HG03064 (cell line): ENCODE results near the gene CAVIN4.

ENCODE experiments used
- ATAC-seq: cut with Tn5 transposase; IDR thresholded peaks from one replicate; pipeline ENCODE4 v1.9.1; 2021; ENCODE audit warnings: low read depth; ENCODE audit not compliant: unreplicated experiment

Gene CAVIN4

DNA sequence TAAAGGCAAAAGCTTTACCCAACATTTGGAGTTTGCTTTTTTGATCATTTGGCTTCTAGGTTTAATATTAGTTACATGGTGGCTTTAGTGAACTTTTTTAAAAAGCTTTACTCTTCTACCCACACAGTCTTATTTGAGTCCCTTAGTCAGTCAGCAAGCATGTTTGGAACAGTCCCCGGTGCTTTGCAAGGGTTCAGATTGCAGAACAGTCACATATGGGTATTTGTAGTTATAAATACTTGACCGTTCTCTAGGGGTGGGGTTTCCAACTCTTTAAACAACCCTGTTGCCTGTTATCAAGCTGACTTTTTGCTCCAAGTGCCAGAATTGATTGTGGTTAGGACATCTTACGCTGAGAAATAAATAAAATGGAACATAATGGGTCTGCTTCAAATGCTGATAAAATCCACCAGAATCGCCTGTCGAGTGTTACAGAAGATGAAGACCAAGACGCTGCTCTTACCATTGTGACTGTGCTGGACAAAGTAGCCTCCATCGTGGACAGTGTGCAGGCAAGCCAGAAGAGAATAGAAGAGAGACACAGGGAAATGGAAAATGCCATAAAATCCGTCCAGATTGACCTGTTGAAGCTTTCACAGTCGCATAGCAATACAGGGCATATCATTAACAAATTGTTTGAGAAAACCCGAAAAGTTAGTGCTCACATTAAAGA lies at the start of gene CAVIN4:
Gene CAVIN4, plus strand, starts transcription at position 304 of the 673 bp plus-strand sequence. Its CDS starts 65 bp downstream, at position 369.
- no peak for ATAC-seq

DNA sequence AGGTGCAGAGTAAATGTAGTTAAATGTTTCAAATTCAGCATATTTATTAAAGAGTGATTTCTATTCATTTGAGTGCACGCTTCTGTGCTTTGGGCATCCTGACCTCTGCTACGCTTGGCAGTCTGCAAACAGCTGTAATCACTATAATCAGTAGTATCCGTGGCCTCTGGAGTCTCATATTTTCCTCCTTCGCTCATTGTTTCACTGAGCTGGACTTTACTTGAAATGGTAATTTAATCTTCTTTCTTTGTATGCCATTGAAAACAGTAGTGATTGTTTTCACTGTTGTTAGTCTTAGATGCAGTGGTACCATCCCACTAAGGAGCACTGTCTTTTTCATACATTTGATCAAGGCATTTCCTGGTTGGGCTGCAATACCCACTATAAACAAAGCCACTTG lies 43.5 kb upstream of the CAVIN4 start:
- no peak for ATAC-seq

- ATAC-seq: no peak
Measured at GRCh38 chr9:100540327-100540726, 37.6 kb upstream of the CAVIN4 start.

DNA sequence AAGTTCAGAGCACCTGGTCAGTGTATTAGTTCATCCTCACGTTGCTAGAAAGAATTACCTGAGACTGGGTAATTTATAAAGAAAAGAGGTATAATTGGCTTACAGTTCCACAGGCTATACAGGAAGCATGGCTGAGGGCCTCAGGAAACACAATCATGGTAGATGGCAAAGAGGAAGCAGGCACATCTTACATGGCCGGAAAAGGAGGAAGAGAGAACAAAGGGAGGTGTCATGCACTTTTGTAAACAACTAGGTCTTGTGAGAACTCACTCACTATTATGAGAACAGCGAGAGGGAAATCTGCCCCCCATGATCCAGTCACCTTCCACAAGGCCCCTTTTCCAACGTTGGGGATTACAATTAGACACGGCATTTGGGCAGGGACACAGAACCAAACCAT lies 28.8 kb upstream of the CAVIN4 start:
- no peak for ATAC-seq

GRCh38 chr9:100554935-100555401 lies 22.9 kb upstream of the CAVIN4 start:
- no peak for ATAC-seq

GRCh38 chr9:100555471-100555870 lies 22.4 kb upstream of the CAVIN4 start:
- no peak for ATAC-seq

DNA sequence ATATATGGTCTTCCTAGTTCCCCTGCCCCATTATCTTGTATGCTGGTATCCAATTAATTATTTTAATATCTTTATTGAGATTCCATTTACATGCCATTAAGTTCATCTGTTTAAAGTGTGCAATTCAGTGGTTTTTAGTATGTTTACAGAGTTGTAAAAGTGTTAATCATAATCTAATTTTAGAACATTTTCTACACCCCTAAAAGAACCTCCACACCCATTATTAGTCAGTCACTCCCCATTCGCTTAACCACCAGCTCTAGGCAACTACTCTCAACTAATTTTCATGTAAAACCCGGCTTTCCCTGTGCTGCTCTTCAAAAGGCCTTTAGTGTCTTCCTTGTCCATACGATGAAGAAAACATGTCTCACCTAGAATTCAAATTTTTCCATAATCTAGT lies 20.8 kb upstream of the CAVIN4 start:
- ATAC-seq: no peak

DNA sequence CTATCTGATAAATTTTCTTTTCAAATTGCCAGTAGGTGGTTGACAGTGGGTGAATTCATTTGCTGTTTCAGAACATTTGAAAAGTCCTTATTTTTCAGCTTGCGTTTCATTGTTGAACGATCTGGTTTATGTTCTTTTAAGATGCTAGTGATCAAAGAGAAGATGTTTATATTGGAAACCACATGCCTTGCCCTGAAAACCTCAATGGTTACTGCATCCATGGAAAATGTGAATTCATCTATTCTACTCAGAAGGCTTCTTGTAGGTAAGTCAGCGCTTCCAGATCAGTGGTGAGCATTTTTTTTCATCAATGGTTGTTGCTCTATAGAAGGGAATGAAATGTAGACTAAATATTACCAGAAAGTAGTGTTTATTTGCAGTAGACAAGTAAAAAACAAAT lies 16.6 kb upstream of the CAVIN4 start:
- ATAC-seq: no peak

- no peak for ATAC-seq
Measured at GRCh38 chr9:100567856-100568255, 10.0 kb upstream of the CAVIN4 start.

GRCh38 chr9:100573655-100574260 lies 4.1 kb upstream of the CAVIN4 start:
- ATAC-seq: no peak

GRCh38 chr9:100575006-100575405 lies 2.9 kb upstream of the CAVIN4 start:
- ATAC-seq: no peak

DNA sequence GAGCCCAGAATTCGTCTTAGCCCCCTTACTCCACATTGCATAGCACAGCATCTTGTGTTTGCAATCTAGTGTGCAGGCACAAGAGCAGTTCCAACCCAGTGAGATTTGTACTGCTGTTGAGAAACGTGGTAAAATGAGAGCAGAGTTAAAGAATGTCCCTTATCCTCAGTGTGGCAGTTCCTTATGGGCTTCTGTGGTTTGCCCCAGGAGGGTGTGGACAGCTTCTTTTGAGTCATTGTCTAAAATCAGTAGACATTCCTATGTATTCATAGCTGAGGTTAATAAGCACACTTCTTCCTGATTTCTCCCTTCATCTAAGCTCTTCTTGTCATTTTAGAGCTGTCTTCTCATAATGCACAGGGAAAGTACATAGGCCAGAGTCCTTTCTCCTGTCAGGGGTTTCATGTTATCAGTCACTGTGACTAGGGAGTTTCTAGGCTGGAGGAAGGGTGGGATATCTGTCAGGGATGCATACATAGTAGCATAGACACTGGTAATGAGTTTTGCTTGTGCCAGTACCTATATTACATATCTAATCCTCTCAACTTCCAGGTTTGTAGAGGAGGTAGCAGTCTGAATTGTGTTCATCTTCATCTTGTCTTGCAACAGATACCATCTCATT lies 2.0 kb upstream of the CAVIN4 start:
- ATAC-seq: no peak

GRCh38 chr9:100578610-100579009 lies 731 bp downstream of the CAVIN4 start:
- no peak for ATAC-seq

- no peak for ATAC-seq
Measured at GRCh38 chr9:100579665-100580064, 1.8 kb downstream of the CAVIN4 start.

GRCh38 chr9:100580257-100580656 lies 2.4 kb downstream of the CAVIN4 start:
- no peak for ATAC-seq

DNA sequence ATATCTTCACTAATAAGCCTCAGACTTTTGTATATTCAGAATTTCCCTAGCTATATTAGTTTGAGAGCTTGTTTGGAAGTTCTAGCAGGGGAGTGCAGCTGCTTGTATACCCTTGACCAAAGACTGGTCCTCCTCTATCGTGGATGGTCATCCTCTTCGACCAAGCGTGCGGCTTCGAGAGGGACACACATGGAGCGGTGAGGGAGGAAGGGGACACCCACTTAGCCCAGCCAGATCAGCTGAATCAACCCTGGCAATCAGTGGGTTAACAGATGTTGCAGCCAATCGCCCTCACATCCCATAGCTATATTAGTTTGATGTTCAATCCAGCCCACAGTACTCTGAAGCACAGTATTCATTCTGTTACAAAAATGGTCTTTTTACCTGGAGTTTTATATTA lies 3.2 kb downstream of the CAVIN4 start:
- no peak for ATAC-seq

- no peak for ATAC-seq
Measured at GRCh38 chr9:100581661-100582060, 3.8 kb downstream of the CAVIN4 start.

DNA sequence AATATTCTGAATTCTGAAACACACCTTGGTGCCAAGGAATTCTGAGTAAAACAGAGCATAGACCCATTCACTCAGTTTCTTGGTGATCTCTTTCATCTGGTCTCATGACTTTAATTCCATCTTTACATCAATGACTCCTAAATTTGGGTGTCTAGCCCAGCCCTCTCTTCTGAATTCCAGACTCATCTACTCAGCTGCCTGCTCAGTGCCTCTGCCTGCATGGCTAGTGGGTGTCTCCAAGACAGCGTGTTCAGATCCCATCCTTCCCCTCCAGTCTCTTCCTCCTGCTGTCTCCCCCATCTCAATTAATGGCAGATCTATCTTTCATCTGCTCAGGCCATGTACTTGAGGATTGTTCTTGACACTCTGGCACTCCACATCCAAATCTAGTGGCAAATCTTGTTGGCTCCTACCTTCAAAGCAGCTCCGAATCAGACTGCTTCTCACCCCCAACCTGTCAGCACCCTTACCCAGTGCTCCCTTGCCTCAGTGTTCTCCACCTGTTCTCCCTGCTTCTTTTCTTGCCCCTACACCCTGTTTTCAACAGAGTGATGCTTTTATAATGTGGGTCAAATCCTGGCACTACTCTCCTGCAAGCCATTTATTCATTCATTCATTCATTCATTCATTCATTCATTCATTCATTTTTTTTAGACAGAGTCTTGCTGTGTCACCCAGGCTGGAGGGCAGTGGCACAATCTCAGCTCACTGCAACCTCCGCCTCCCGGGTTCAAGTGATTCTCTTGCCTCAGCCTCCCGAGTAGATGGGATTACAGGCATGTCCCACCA lies 5.3 kb downstream of the CAVIN4 start:
- ATAC-seq: no peak

DNA sequence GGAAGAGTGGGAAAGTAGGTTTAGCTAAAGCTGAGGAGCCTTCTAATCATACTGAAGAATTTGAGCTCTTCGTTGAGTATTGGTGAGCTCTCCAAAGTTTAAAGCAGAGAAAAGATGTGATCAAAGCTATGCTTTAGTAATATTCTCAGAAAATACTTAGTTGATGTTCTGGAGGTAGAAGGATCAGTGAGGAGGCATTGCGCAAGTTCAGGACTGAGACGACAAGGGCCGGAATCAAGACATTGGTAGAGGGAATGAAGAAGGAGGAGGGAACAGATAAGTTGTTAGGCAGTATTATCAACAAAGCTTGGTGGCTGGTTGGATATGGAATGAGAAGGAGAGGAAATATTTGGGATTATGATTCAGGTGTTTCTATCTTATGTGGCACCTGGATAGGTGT lies 7.1 kb downstream of the CAVIN4 start:
- ATAC-seq: no peak

- no peak for ATAC-seq
Measured at GRCh38 chr9:100586093-100586492, 8.2 kb downstream of the CAVIN4 start.

DNA sequence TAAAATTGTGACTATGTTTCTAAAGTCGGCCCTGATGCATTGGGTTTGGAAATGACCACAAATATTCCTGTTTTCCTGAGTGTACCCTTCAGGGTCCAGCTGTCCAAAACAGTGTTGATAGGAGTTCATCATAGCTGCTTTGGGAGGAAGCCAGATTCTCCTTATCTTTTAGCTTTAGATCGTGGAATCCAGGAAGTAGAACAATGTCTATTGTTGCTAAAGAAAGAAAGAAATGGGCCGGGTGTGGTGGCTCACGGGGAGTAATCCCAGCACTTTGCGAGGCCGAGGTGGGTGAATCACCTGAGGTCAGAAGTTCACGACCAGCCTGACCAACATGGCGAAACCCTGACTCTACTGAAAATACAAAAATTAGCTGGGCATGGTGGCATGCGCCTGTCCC lies 9.5 kb downstream of the CAVIN4 start:
- no peak for ATAC-seq
